Measurements from ENCODE around the gene PWWP2A.
A peak's percentile ranks its signal among the peaks of the same experiment; 100 is the strongest.

PWWP2A gene

DNA sequence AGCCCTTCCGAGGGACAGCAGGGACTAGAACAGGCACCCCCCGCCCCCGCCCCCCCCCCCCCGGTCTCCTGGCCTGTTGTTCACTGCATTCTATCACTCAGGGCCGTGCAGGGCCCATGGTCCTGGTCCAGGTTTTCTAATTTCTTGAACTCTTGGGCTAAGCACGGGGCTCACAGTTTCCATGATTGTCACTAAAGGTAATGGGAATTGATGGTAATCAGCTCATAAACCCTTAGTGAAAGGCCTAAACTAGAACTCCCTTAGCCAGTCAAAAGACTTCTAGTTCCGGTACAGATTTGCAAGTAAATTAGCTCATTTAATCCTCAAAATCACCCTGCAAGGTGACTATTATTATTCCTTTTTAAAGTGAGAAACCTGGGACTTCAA is 14.7 kb upstream of the PWWP2A start:
- no peak for FAIRE-seq
- no peak for DNase-seq (ENCODE audit: insufficient read length, low spot score)

DNA sequence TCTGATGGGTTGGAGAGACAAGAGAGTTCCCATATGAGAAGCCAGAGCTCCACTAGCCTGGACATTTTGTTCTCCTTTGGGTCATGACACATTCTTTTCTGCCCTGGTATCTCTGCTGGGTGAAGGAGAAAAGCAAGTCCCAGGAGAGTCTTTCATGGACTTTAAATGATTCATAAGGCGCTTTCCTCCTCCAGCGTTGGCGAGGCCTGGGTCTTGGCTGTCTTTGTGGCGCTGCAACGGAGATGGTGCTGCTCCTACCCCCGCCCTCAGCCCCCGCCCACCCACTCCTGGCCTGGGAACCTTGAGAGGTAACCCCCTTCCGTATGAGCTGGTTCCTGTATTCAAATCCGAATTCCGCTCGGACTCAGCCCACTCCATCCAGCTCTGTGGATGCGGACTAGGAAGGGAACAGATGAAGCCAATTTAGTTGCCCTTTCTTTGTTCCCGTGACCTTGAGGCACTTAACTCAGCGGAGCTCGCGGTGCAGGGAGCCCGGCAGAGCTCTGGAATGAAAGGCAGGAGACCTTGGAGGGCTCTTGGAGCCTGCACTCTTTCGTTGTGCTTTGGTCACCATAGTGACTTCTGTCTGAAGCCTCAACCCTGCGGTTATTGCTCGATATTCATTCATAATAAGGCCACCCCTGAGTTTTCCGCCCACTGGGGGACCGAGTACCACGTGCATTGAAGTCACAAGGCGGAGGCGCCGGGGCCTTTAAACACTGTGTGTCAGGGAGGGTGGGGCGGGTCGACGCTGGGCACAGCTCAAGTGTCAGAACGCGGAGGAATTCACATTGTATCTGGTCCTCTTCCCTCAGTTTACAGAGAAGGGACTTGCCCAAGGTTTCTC is 14.0 kb upstream of the PWWP2A start:
- DNase-seq (ENCODE audit: insufficient read length, low spot score) (no peak), FAIRE-seq (no peak)

DNA sequence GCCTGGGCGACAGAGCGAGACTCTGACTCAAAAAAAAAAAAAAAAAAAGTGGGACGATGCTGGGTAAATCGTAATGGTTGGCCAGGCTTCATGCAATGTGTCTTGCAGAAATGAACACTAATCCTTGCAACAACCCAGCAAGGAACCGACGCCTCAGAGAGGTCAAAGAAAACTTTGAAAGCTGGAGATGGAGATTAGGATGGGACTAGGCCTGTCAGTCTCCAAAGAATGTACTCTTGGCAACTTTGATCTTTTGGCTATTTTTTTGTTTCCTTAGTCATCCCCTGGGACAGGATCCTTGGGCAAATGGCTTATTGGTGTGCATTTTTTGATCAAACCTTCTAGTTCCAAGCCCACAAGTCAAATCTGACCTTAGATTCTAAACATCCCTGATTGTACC is 10.6 kb upstream of the PWWP2A start:
- FAIRE-seq, result no peak
- DNase-seq (ENCODE audit: insufficient read length, low spot score), result no peak

DNA sequence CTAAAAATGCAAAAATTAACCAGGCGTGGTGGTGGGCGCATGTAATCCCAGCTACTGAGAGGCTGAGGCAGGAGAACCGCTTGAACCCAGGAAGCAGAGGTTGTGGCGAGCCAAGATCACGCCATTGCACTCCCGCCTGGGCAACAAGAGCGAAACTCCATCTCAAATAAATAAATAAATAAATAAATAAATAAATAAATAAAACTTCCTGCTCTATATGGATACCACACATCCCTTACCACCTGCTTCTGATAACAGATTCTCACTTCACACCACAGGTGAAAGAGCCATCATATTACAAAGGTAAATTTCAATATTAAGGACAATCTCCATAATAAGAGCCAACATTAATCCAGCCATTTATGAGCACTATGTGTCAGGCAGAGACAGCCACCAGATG is 9.4 kb upstream of the PWWP2A start:
- FAIRE-seq (no peak), DNase-seq (ENCODE audit: insufficient read length, low spot score) (no peak)

DNA sequence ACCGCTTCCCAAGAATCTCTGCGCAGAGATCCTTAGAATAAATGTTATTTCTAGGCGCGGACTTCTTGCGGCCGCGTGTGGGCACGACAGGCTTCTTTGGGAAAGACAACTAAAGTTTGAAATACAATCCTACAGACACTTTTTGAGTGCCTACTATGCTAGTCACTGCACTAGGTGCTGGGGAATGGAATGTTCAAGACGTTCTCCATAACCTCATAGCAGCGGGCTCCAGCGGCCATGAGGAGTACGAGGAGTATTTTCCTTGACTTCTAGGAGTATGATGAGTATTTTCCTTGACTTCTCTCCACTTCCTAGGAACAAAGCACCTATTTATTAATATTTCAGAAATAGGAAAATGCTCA is 636 bp upstream of the PWWP2A start:
- no peak for DNase-seq (ENCODE audit: insufficient read length, low spot score)
- no peak for FAIRE-seq

DNA sequence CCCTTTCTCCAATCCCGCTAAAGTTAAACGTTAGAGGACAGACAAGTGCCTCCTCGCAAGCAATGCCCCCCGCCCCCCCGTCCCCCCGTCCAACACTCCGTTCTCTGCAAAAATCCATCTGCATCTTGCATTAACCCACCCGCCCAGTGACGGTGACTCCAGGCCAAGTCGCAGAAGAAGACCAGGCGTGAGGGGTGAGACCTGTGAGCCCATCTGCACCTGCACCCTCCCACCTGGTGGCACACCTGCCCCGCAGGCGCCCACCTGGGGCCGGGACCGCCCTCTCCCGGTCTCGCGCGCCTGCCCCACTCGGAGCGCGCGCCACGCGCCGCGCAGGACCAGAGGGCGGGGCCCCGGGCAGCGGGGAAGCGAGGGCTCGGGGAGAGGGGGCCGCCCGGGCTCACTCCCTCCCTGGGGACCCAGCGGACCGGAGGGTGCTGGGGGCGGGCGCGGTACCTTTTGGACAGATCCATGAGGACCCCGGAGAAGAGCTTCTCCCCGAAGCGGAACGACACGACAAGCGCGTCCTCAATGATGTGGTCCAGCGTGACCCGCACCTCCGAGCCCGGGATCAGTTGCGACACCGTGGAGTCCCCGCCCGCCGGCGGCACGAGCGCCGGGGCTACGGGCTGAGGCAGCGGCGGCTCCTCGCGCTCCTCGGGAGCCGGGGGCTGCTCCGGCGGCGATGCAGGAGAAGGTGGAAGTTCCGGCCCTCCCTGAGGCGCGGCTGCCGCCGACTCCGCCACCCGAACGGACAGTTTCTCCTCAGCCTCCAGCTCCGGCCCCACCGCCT is 705 bp downstream of the PWWP2A start:
- no peak for FAIRE-seq
- DNase-seq (ENCODE audit: insufficient read length, low spot score), result peak; percentile 39

DNA sequence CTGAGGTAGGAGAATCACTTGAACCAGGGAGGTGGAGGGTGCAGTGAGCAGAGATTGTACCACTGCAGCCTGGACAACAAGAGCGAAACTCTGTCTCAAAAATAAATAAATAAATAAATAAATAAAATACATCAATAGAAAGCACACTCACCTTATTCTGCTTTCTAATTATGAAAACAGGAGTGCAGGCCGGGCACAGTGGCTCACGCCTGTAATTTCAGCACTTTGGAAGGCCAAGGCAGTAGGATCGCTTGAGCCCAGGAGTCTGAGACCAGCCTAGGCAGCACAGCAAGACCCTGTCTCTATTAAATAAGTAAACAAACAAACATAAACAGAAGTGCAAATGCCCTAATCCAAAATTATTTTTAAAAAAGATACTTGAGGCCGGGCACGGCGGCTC is 2.3 kb downstream of the PWWP2A start:
- FAIRE-seq (no peak), DNase-seq (ENCODE audit: insufficient read length, low spot score) (no peak)

DNA sequence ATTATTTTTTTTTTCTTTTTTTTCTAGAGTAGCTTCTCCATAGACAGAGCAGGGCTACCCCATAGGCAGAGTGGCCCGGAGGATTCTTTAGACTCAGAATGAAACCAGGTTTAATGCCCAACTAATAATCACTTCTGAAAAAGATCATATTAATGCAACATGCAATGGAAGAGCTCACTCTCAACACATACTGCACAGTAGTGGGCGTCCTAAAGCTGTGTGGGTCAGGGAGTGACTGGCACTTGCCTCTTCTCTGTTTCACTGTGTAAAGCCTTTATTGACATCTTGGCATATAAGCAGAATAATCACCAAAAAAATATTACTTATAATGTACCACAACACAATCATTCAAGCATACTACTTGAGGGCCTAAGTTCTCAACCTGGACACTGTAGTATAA is 11.1 kb downstream of the PWWP2A start:
- FAIRE-seq, result no peak
- no peak for DNase-seq (ENCODE audit: insufficient read length, low spot score)

DNA sequence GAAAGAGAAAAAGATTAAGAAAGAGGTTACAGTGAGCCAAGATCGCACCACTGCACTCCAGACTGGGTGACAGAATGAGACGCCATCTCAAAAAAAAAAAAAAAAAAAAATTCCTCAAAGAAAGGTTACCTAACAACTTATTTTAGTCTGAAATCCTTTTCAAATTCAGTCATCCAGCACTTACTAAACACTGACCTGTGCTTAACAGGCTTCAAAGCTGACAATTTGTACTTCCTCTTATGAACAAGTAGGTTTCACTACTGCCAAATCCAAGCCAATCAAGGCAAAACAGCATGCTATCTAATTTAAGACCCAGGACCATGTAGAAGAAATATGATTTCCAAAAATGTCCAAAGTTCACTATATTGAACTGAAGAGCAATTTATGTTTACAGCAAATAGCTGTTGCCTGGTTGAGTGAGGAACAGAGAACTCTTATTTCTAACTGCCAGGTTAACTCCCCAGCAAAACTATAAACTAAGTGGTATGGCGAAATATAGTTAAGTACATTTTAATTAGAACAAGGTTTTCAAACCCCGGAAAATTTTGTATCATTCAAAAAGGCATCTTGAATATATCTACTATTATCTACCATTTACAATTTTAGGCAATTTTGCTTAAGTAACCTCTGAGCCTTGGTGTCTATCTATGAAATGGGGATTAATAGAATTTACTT is 13.4 kb downstream of the PWWP2A start:
- DNase-seq (ENCODE audit: insufficient read length, low spot score), result no peak
- FAIRE-seq, result no peak

DNA sequence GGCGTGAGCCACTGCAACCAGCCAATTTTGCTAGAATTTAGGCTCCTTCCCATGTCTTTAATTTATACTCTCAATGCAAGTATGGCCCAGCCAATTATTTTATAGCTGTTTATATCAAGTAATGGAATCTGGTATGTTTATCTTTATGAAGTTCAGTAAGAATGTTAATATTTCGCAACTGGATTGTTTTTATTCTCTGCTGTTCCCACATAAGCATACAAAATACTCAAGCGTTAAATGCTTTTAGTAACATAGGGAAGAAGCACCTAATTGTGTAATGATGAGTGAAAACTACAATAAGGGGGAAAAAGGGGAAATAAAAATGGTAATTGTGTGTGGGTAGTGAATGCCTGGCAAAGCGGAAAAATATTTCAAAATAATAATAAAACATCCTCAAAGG is 21.3 kb downstream of the PWWP2A start:
- no peak for FAIRE-seq
- no peak for DNase-seq (ENCODE audit: insufficient read length, low spot score)

DNA sequence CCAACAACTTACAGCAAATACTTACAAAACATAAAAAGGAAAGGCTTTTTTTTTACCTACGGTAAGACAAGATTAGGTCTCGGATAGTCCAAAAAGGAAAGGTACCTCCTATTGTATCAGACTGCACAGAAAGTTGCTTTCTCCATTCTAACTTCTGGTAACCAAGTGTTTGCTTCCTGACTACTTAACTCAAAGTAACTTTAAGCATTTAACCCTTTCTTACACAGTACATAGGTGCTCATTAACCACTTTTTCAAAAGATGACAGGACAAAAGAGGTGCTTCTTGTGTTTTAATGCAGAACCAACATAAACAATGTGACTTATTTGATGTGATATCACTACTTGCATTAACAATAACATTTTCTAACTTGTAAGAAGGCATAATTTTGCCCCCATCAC is 23.1 kb downstream of the PWWP2A start:
- DNase-seq (ENCODE audit: insufficient read length, low spot score) (no peak), FAIRE-seq (no peak)

DNA sequence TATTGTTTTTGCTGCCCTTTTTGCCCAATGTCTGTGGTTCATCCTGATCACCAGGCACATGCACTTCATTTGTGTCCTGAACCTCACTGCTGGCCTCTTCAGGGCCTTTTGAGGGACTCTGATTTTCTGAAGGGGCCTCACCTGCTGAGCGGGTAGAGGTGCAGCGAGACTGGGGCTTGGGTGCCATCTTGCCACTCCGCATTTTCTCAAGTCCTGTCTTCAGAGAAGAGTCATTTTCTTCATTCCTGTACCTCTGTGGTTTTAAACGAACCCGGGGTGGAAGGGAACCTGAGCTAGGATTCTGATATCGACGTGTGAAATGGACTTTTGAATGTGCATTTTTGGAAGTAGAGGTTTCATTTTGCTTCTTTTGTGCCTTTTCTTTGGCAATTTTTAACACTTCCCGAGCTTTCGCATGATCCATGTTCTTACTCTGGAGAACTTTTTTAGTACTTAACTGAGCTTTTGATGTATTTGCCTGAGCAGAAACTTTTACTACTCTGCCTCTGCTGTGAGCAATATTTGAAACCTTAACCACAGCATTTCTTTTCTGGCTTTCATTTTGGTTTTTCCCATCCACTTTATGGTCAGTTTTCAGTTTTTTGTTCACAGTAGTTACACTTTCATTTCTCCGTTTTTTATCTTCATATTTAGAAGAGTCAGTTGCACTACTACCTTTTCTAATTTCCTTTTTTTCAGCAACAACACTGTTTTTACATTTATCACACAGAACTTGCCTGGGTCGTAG is 26.1 kb downstream of the PWWP2A start:
- FAIRE-seq (no peak), DNase-seq (ENCODE audit: insufficient read length, low spot score) (no peak)

DNA sequence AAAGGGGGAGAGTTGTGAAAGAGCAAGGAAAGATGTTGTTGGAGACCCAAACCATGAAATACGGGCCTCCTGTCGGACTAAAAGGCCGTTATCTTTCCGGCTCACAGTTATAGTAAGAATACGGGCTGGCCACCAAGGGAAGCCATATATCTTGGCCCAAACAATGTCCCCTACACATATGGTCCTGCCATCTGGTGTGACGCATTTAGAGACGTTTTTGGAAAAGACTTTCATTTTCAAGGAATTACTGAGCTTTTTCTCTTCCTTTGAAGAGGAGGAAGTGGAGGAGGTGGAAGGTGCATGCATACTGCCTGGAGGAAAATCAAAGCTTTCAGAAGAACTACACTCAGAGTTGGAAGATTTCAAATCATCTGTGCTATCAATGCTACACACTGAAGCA is 26.7 kb downstream of the PWWP2A start:
- FAIRE-seq, result no peak
- DNase-seq (ENCODE audit: insufficient read length, low spot score), result no peak

DNA sequence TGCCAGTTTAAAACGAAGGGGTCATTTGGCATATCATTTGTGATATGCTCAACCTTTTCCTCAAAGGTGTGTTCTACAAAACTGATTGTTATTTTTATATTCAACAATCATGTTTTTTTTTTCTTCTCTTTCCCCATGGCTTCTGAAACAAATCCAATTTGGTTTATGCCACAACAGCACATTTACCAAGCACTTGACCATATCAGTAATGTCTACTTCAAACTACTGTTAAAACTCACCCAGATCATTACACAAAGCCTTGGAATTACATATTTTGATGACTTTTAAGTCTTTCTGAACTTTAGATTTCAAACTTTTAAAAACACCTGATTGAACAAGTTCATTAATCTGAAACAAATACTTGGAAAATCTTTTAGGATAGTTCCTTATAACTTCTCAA is 29.2 kb downstream of the PWWP2A start:
- FAIRE-seq, result no peak
- DNase-seq (ENCODE audit: insufficient read length, low spot score), result no peak

DNA sequence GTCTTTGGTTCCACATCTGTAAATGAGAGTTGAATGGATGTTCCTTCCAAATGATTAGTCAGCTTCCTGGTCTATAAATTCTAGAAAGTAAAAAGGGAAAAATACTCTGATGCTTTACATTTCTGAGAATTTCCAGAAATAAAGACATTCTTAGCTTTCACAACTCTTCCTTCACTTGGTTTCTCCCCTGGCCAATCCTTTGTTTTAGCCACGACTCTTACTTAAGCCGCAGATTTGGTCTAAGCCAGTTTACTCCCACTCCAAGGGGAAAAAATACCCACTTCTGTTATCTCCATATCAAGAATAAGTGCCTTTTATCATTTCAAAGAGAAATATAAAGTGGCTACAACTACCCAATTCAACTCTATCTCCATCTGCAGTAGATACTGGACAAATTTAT is 29.7 kb downstream of the PWWP2A start:
- DNase-seq (ENCODE audit: insufficient read length, low spot score), result no peak
- FAIRE-seq, result no peak

DNA sequence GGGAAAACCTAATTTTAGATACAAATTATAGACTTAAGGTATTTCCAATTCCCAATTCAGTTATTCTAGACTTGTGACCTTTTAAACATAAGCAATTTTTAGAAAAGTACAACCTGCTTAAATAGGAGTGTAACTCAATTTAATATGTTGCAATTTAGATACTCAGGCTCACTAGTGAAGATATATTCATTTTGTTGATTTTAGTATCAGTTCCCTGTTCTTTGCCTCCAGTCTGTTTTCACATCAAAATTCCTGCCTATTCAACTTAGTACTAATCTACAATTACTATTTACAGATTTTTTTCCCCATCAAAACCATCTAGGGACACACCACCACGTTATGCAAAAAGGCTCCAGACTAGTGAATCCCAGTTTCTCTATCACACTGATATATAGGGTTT is 30.4 kb downstream of the PWWP2A start:
- DNase-seq (ENCODE audit: insufficient read length, low spot score) (no peak), FAIRE-seq (no peak)

DNA sequence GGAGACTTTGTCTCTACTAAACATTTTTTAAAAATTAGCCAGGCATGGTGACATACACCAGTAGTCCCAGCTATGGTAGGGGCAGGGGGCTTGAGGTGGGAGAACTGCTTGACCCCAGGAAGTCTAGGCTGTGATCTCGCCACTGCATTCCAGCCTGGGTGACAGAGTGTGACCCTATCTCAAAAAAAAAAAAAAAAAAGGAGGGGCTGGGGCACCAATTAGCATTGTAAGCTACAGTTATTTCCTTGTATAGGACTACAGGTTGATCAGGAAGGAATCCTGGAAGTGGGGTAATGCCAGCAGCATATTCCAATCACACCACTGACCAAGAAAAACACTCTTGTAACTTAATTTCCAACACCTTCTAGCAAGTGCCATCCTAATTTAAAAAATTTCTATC is 32.1 kb downstream of the PWWP2A start:
- FAIRE-seq (no peak), DNase-seq (ENCODE audit: insufficient read length, low spot score) (no peak)

DNA sequence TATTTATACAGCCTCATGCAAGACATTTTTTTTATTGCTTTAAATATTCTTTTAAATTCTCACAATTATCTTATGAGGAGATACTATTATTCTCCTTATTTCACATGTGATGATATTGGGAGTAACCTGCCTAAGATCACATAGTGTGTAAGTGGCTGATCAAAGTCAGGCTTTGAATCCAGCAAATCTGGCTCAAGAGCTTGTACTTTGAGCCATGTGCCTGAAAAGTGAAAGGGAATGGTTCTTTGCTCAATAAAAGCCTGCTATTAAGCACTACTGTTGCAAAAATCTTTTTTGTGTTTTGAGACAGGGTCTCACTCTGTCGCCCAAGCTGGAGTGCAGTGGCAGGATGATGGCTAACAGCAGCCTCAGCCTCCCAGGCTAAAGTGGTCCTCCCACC is 35.1 kb downstream of the PWWP2A start:
- FAIRE-seq (no peak), DNase-seq (ENCODE audit: insufficient read length, low spot score) (no peak)

DNA sequence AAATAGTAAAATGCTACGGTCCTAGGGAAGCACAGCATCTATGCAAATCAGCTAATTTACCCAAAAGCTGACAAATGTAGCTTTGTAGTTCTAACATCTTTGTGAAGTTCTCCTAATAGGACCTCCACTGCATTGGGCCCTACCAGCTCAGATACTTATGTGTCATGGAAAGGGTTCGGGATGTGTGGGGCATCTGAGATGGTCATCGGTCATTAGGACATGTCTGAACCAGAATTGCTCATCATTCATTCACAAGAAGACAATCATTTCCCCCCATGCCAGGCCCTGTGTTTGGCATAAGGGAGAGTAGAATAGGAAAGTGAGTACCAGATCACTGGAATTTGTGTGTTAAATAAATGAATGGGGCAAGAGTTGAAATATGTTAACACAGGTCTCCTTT is 35.7 kb downstream of the PWWP2A start:
- DNase-seq (ENCODE audit: insufficient read length, low spot score), result peak; percentile 75
- FAIRE-seq, result peak; percentile 31

DNA sequence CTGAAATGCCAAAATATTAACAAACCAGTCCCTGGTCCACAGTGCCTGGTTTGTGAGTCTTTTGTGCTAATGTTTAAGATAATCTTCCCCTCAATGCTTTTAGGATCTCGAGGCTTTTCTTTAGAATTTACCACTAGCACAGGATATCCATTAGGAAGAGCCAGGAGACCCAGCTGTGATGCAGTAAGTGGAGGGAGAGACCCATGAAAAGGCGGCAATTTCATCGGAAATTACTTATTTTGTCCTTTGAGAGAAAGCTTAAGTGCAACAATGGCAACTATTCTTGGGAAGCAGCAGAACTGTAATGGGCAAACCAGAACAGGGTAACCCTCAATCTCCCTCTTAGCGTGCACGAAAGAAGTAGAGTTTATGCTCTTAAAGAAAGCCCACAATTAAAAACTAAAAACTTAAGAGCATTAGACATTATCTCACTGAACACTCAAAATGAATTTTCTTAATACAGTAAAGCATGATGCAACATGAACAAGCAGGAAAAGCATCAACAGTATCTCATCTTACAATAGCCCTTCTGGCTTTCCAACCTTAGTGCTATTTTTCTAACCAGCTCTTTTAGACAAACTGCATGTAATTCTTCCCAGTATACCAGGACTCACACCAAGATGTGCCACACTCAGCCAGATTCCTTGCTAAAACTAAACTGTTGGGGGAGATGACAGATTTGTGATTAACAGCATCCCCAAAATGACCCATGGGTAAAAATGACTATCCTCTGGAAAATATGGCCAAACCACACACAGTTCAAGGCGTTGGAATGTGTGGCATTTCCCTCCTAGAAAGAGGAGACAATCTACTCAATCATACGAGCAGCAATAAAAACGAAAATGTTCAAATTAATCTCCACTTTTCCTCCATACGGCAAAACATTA is 36.4 kb downstream of the PWWP2A start:
- DNase-seq (ENCODE audit: insufficient read length, low spot score) (peak; percentile 82), FAIRE-seq (peak; percentile 70)
